ENCODE measurements around the gene NEGR1.

- no peak for TF ChIP-seq CTCF (IDR thresholded peaks at IDR 0.05)
- TF ChIP-seq POLR2A (IDR thresholded peaks at IDR 0.05): no peak
These were observed 57.8 kb downstream of the NEGR1 start for GRCh38 chr1:72224506-72224905.

All from heart left ventricle (tissue), 13 donors.